GM13977 (cell line): ENCODE results near the gene TMEM178B.

ENCODE experiments used
- DNase-seq: peaks from one replicate; pipeline ENCODE4 v3.0.0; 2012; ENCODE audit warnings: low spot score
- CTCF ChIP-seq: IDR thresholded peaks from 2 replicates; pipeline ENCODE4 v1.5.1; 2012; ENCODE audit warnings: mild to moderate bottlenecking, control low read depth; ENCODE audit not compliant: insufficient read depth; ENCODE audit errors: extremely low read depth, missing control alignments
- in situ Hi-C: fragments of 300-500 bp; cut with MboI; formaldehyde crosslinking; loops from one replicate; pipeline ENCODE4 v1.12.0; 2022; ENCODE audit warnings: low sequenced_read_pairs, low pct_unique_long_range_greater_than_20kb, mixed read lengths, inconsistent platforms; ENCODE audit not compliant: unreplicated experiment

TMEM178B gene

DNA sequence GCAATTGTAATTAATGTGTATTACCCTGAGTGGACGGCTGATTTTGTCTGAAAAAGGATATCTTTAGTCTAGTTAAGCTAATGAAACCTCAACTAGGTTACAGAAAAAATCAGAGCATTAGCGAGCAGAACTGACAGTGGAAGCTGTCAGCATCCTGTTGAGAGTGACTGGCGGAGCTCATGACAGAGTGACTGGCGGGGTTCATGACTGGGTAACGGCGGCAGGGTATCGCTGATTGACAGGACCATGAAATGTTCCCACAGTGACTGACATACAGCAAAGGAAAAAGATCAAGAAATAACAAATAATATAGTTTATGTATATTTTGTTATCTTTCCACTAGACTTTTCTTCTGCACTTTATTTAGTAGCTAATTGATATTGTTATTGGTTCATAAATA is 274.9 kb downstream of the TMEM178B start:
- no peak for DNase-seq
- in situ Hi-C loops = no loop called here
- TF ChIP-seq CTCF = no peak

DNA sequence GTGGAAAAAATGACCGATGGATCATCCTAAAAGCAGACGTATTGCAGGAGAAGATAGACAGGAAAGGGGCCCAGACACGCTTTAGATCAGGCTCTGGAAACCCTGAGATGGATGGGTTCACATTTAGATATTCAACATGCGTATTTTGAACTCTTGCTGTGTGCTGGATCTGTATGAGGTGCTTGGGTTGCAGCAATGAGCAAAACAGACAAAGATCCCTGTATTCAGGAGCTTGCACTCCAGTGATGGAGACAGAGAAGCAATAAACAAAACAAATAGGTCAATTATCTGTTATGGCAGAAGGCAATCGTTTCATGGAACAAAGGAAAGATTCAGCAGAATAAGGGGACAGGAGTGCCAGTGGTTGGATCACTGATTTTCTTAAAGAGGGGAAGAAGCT is 275.5 kb downstream of the TMEM178B start:
- in situ Hi-C loops = no loop called here
- no peak for TF ChIP-seq CTCF
- no peak for DNase-seq

- no peak for DNase-seq
- no peak for TF ChIP-seq CTCF
- in situ Hi-C loops = no loop called here
These were observed 275.9 kb downstream of the TMEM178B start for GRCh38 chr7:141349804-141350203.

GRCh38 chr7:141351175-141351574 is 277.3 kb downstream of the TMEM178B start:
- in situ Hi-C loops = no loop called here
- DNase-seq = no peak

GRCh38 chr7:141352955-141353354 is 279.1 kb downstream of the TMEM178B start:
- TF ChIP-seq CTCF = no peak
- in situ Hi-C loops = no loop called here
- no peak for DNase-seq

More at GRCh38 chr7:141351175-141351574, 277.3 kb downstream of the TMEM178B start:
- TF ChIP-seq CTCF = no peak

DNA sequence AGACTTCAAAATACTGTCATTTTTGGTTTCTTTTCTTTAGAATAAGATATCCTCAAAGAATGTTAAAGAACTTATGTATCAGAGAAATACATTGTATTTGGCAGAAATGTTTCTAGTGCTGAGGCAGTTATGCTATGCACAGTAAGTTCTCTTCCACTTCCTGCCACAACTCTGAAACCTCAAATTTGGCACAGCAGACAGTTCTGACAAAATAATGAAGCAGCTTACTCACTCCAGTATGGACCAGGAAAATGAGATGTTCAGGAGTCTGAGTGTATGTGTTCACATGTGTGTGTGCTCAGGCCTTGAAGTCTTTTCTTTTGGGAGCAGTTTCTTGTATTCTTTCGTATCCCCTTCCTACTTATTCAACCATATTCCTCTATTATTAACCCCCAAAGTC is 280.4 kb downstream of the TMEM178B start:
- no peak for DNase-seq
- TF ChIP-seq CTCF = no peak
- in situ Hi-C loops = no loop called here

- no peak for TF ChIP-seq CTCF
- in situ Hi-C loops = no loop called here
- DNase-seq = no peak
These were observed 281.2 kb downstream of the TMEM178B start for GRCh38 chr7:141355032-141355431.
